Measurements from ENCODE around the gene OR1I1.
A peak's percentile ranks its signal among the peaks of the same experiment; 100 is the strongest.
"Not testable (repeated sequence)": the region's sequence is repeated elsewhere in the genome, so short reads cannot be mapped to it uniquely, and the experiment has no call there.

Gene OR1I1

DNA sequence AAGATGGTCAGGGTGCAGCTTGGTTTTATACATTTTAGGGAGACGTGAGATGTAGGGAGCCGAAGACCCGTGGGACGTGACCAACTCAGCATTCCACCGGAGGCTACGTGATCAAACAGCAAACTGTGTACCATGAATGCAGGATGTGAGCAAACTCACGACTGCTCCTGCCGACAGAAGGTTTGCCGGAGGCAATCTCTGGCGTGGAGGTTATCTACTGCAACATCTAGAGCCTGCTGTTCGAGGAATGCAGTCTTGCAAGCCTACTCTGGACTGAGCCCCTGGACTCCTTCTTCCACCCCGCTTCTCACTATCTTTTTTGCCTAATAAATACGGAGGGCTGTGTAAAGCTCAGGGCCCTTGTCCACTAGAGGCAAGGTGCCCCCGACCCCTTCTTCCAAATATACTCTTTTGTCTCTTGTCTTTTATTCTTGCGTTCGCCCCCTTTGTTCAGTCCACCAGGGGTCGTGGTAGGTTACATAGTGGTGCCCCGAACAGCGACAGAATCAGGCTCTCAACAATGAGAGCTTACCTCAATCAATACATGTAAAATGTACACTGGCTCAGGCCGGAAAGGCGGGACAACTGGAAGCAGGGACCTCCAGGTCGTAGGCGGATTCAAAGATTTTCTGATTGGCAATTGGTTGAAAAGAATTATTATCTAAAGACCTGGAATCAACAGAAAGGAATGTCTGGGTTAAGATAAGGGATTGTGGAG, 8.9 kb upstream of the OR1I1 start:
- CTCF ChIA-PET: no interaction called here
- POLR2A ChIA-PET (ENCODE audit: low non-redundant PET): no interaction called here
- DNase-seq (ENCODE audit: low spot score): no peak
- TF ChIP-seq, protein P1, sequence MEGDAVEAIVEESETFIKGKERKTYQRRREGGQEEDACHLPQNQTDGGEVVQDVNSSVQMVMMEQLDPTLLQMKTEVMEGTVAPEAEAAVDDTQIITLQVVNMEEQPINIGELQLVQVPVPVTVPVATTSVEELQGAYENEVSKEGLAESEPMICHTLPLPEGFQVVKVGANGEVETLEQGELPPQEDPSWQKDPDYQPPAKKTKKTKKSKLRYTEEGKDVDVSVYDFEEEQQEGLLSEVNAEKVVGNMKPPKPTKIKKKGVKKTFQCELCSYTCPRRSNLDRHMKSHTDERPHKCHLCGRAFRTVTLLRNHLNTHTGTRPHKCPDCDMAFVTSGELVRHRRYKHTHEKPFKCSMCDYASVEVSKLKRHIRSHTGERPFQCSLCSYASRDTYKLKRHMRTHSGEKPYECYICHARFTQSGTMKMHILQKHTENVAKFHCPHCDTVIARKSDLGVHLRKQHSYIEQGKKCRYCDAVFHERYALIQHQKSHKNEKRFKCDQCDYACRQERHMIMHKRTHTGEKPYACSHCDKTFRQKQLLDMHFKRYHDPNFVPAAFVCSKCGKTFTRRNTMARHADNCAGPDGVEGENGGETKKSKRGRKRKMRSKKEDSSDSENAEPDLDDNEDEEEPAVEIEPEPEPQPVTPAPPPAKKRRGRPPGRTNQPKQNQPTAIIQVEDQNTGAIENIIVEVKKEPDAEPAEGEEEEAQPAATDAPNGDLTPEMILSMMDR (conservative IDR thresholded peaks at IDR 0.05; ENCODE audit: low read depth): no peak
- no peak overlapping the region for H3K27ac ChIP-seq

DNA sequence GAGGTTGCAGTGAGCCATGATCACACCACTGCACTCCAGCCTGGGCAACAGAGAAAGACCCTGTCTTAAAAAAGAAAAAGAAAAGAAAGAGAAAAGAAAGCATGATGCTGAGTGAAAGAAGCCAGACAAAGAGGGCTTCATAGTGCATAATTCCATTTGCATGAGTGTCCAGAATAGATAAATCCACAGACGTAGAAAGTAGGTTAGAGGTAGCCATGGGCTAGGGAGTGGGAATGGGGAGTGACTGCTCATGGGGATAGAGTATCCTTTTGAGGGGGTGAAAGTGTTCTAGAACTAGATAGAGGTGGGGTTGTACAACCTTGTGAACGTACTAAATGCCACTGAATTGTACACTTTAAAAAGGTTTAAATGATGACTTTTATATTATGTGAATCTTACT, 7.6 kb upstream of the OR1I1 start:
- ChIA-PET POLR2A (ENCODE audit: low non-redundant PET) (no interaction called here), CTCF (interaction anchor here (0.8 kb wide), 1 partner anchor 17 kb away, joined by 3 read pairs; no protein-coding TSS in a partner anchor)
- DNase-seq (ENCODE audit: low spot score): no peak
- TF ChIP-seq, protein P1 (conservative IDR thresholded peaks at IDR 0.05; ENCODE audit: low read depth): no peak
- H3K27ac ChIP-seq: no peak overlapping the region

DNA sequence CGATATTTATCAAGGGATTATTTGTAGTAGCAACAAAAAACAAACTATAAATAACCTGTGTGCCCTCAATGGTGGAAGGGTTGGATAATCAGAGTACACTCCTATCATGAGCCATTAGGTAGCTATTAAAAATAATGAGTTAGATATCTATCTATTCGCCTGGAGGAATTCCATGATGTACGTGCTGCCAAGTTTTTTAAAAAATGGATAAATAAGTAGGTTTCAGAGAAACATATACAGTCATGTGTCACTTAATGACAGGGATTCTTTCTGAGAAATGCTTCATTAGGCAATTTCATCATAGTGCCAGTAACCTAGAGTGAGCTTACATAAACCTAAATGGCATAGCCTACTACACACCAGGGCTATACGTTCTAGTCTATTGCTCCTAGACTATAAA, 6.2 kb upstream of the OR1I1 start:
- DNase-seq (ENCODE audit: low spot score): no peak
- CTCF ChIA-PET: no interaction called here
- H3K27ac ChIP-seq: no peak overlapping the region
- POLR2A ChIA-PET (ENCODE audit: low non-redundant PET): no interaction called here
- TF ChIP-seq, protein P1 (conservative IDR thresholded peaks at IDR 0.05; ENCODE audit: low read depth): no peak

DNA sequence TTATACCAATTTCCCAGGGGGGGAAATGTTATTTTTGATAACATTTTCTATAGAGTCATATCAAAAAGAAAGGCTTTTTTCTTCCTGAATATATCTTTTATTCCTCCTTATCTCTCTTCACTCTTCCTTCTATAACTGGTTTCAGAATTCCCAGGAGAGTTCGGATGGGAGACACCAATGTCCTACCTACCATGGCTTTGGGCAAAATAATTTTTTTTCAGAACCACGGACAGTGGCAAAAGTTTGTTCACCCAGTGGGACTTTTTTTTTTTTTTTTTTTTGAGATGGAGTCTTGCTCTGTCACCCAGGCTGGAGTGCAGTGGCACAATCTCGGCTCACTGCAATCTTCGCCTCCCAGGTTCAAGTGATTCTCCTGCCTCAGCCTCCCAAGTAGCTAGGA, 2.0 kb upstream of the OR1I1 start:
- DNase-seq (ENCODE audit: low spot score): peak; percentile 34
- H3K27ac ChIP-seq; POLR2A ChIA-PET (ENCODE audit: low non-redundant PET): not testable (repeated sequence)
- CTCF ChIA-PET: interaction anchor here (2.0 kb wide), 1 partner anchor 12 kb away, joined by 11 read pairs; no protein-coding TSS in a partner anchor

DNA sequence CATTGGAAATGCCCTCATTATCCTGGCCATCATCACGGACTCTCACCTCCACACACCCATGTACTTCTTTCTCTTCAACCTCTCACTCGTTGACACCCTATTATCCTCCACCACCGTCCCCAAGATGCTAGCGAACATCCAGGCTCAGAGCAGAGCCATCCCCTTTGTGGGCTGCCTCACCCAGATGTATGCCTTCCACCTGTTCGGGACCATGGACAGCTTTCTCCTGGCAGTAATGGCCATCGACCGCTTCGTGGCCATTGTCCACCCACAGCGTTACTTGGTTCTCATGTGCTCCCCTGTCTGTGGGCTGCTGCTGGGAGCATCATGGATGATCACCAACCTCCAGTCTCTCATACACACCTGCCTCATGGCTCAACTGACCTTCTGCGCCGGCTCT, 5.2 kb downstream of the OR1I1 start:
- CTCF ChIA-PET: no interaction called here
- no peak overlapping the region for H3K27ac ChIP-seq
- no peak for DNase-seq (ENCODE audit: low spot score)
- TF ChIP-seq, protein P1 (conservative IDR thresholded peaks at IDR 0.05; ENCODE audit: low read depth): no peak
- POLR2A ChIA-PET (ENCODE audit: low non-redundant PET): no interaction called here

DNA sequence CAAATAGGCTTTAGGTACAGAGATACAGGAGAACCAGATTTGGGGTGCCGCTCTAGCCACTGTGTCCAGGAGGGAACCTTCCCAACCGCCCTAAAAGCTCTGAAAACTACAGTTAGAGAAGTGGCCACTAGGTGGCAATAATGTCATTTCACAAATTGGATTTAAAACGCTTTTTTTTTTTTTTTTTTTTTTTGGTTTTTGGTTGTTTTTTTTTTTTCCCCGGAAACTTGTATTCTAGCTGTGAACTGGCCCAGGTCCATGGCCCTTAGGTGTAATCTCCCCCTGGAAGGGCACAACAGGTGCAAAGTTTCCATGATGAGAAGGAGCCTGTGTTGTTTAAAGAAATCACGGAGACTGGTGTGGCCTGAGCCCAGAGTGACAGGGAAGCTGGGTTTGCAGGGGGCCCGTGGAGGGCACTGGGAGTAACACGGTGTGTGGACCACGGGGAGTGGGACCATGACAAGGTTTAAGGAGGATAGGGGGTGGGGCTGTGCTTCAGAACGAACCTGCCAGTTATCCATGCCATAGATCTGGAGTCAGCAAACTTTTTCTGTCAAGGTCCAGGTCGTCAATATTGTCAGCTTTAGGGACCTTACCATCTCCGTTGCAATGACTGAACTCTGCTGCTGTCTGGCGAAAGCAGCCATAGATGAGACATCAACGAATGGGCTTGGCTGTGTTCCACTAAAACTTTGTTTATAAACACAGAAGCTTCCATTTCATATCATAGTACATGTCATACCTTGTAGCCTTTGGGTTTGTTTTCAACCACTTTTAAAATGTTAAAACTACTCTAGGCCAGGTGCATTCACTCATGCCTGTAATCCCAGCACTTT, 10.1 kb downstream of the OR1I1 start:
- TF ChIP-seq, protein P1 (conservative IDR thresholded peaks at IDR 0.05; ENCODE audit: low read depth): peak; percentile 77
- no peak overlapping the region for H3K27ac ChIP-seq
- DNase-seq (ENCODE audit: low spot score): peak; percentile 25
- CTCF ChIA-PET: interaction anchor here (0.6 to 2.1 kb wide), 26 partner anchors 8 to 1301 kb away, joined by 3 to 23 read pairs (median 5); partner anchors contain the start of genes AKAP8L and OR1I1
- POLR2A ChIA-PET (ENCODE audit: low non-redundant PET): interaction anchor here (0.7 to 0.8 kb wide), 2 partner anchors 21 to 158 kb away, joined by 3 to 8 read pairs; no protein-coding TSS in a partner anchor

Data from RWPE1 (cell line).